K562 (cell line): ENCODE measurements around the gene FGGY. TPM values are rescaled to one million over a fixed set of nuclear protein-coding genes. Genes with fewer than 3 reads are reported as not detected.

Experiments used
- NBN ChIP-seq: fragments of 450-650 bp; IDR thresholded peaks from 2 replicates; pipeline ENCODE4 v1.6.1; 2016; ENCODE audit warnings: low read depth, mild to moderate bottlenecking
- XRCC4 ChIP-seq: IDR thresholded peaks from one replicate; pipeline ENCODE4 v1.6.1; 2011; ENCODE audit not compliant: insufficient read depth, insufficient read length; ENCODE audit errors: extremely low read depth
- ZBTB8A ChIP-seq: fragments of 450-650 bp; IDR thresholded peaks from 2 replicates; pipeline ENCODE4 v1.6.1; 2018; ENCODE audit warnings: mild to moderate bottlenecking, moderate library complexity; ENCODE audit not compliant: partially characterized antibody
- ZNF445 ChIP-seq: fragments of 250-450 bp; sonication (Bioruptor Pico); IDR thresholded peaks from 2 replicates; pipeline ENCODE4 v1.4.0; 2020; ENCODE audit warnings: low read depth, mild to moderate bottlenecking, moderate library complexity
- ZZZ3 ChIP-seq: fragments of 450-650 bp; IDR thresholded peaks from 2 replicates; pipeline ENCODE4 v1.6.1; 2016; ENCODE audit warnings: antibody characterized with exemption, mild to moderate bottlenecking, moderate library complexity
- polyA plus RNA-seq, 8 experiments: library from polyadenylated mRNA; depleted of rRNA in 4 of 8; stranded (reverse) in 5 of 8; unstranded in 3 of 8; fragments of >200 nt; fragmentation: Nextera tagmentation in 2 of 8; fragmentation: Illumina TruSeq in 1 of 8; extraction: Ambion mirVana in 2 of 8; extraction: Trizol in 1 of 8; gene quantifications; 2 replicates each; pipeline versions ENCODE4 v1.2.1 to v1.2.3, GENCODE V29; 2011 to 2014; ENCODE audit warnings: inconsistent platforms in 1 of 8, missing spikeins in 1 of 8
- total RNA-seq, 7 experiments: library from RNA; depleted of rRNA in 6 of 7; stranded (reverse); fragments of >200 nt in 6 of 7; fragmentation: Illumina TruSeq in 2 of 7; extraction: Trizol in 2 of 7; gene quantifications; 2 replicates each; pipeline versions ENCODE4 v1.2.1 to v1.2.3, GENCODE V29; 2011 to 2021; ENCODE audit warnings: low replicate concordance in 1 of 7
- TF ChIP-seq, protein P1 (sequence below): fragments of 250-450 bp; sonication (Bioruptor Pico); IDR thresholded peaks from 2 replicates; pipeline ENCODE4 v1.5.0; 2021; ENCODE audit warnings: mild to moderate bottlenecking, moderate library complexity
- TF ChIP-seq, protein P2 (sequence below), 2 experiments: fragments of 450-650 bp; IDR thresholded peaks; 2 replicates each; pipeline ENCODE4 v1.6.1; 2016; ENCODE audit warnings: mild to moderate bottlenecking in 2 of 2, borderline replicate concordance in 1 of 2, low read depth in 1 of 2, moderate library complexity in 1 of 2
- TF ChIP-seq, protein P3 (sequence below): fragments of 250-450 bp; sonication (Bioruptor Pico); IDR thresholded peaks from 2 replicates; pipeline ENCODE4 v1.4.0; 2020; ENCODE audit warnings: mild to moderate bottlenecking, moderate library complexity
- TF ChIP-seq, protein P4 (sequence below): sonication (generic); formaldehyde crosslinking; IDR thresholded peaks from 2 replicates; pipeline ENCODE4 v1.8.1; 2022; ENCODE audit warnings: missing genetic modification reagents
- TF ChIP-seq, protein P5 (sequence below): IDR thresholded peaks from 3 replicates; pipeline ENCODE4 v1.6.1; 2011; ENCODE audit warnings: borderline replicate concordance, mild to moderate bottlenecking; ENCODE audit not compliant: insufficient read length, insufficient read depth

FGGY gene
- total and polyA plus RNA-seq, 9 of the 15 experiments (the other 6 are each of a cell fraction or from before 2014, with no cell fraction given) = 9.7 to 19.2 (median 12.6) TPM

DNA sequence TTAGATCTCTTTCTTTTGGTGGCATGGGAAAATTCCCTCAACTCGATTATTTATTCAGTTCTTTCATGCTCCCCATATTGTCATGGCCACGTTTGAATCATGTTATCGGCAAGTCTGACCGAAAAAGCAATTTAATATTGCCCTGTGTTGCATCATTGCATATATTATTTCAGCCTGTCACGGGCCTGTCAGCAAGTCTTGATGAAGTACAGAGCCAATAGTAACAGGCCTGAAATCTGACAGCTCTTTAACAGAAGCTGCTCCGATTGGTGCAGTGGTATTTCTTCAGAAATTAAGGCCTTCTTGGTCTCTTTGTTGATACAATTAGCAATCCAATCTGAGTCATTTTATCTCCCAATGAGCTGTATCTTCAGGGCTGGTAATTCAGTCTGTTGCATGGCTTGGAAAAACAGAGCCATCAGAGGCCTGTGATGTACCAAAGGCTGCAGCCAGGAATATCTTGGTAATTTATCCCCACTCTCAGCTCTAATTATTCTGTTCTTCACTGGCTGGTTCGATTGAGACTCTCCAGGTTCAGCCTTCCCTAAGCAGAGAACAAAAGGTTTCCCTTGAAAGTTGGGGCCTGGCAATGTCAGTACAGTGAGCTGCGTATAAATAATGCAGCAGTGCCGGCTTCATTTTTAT lies 149.5 kb downstream of the FGGY start (continued):
- no peak for TF ChIP-seq ZBTB8A
- TF ChIP-seq ZZZ3 = no peak
- TF ChIP-seq, protein P1, sequence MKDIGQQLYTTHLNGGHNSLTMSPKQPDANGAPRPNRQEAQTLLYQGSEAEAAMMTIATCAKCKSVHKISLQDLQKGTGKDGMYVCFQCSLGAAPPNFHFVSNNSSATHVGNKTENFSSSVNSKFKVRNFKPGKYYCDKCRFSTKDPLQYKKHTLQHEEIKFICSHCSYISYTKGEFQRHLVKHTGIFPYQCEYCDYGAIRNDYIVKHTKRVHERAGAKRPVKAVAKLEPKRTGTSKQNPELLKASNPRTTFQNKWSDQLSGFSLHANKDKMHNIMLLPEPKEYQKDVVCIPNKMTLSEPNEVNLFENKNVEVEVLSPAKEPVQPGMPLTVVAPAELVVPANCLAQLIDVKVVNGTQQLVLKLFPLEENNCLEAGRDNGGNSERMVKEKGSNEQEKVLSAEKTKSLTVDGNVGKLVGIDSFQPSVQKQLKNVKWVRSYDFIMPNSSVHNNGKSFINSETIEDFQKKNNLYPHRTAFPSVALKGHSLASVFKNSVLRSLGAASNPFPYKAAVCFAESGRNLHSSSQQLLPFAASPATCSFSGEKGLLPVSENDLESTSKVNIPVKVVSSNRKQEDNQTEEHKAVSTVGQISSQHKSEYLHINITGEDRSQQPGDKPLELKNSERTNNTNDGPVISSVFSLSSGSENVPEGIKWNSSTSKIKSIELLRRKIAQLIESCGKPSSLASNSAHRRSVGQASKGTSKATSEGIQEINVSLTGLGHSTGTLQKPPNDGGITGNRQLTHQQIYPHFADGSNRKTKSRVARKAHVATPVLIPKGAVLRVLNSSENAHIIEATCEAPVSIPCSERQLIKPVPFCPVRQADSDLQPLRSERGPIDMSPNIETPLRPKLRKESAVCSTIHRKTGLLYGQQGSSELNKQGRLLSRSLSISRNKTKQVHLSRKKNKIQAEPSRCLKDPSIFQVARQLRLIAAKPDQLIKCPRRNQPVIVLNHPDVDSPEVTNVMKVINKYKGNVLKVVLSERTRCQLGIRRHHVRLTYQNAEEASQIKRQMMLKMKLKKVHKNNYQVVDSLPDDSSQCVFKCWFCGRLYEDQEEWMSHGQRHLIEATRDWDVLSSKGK (CRISPR knock-in tag) = no peak
- TF ChIP-seq ZNF445 (CRISPR knock-in tag) = no peak
- TF ChIP-seq, protein P2, sequence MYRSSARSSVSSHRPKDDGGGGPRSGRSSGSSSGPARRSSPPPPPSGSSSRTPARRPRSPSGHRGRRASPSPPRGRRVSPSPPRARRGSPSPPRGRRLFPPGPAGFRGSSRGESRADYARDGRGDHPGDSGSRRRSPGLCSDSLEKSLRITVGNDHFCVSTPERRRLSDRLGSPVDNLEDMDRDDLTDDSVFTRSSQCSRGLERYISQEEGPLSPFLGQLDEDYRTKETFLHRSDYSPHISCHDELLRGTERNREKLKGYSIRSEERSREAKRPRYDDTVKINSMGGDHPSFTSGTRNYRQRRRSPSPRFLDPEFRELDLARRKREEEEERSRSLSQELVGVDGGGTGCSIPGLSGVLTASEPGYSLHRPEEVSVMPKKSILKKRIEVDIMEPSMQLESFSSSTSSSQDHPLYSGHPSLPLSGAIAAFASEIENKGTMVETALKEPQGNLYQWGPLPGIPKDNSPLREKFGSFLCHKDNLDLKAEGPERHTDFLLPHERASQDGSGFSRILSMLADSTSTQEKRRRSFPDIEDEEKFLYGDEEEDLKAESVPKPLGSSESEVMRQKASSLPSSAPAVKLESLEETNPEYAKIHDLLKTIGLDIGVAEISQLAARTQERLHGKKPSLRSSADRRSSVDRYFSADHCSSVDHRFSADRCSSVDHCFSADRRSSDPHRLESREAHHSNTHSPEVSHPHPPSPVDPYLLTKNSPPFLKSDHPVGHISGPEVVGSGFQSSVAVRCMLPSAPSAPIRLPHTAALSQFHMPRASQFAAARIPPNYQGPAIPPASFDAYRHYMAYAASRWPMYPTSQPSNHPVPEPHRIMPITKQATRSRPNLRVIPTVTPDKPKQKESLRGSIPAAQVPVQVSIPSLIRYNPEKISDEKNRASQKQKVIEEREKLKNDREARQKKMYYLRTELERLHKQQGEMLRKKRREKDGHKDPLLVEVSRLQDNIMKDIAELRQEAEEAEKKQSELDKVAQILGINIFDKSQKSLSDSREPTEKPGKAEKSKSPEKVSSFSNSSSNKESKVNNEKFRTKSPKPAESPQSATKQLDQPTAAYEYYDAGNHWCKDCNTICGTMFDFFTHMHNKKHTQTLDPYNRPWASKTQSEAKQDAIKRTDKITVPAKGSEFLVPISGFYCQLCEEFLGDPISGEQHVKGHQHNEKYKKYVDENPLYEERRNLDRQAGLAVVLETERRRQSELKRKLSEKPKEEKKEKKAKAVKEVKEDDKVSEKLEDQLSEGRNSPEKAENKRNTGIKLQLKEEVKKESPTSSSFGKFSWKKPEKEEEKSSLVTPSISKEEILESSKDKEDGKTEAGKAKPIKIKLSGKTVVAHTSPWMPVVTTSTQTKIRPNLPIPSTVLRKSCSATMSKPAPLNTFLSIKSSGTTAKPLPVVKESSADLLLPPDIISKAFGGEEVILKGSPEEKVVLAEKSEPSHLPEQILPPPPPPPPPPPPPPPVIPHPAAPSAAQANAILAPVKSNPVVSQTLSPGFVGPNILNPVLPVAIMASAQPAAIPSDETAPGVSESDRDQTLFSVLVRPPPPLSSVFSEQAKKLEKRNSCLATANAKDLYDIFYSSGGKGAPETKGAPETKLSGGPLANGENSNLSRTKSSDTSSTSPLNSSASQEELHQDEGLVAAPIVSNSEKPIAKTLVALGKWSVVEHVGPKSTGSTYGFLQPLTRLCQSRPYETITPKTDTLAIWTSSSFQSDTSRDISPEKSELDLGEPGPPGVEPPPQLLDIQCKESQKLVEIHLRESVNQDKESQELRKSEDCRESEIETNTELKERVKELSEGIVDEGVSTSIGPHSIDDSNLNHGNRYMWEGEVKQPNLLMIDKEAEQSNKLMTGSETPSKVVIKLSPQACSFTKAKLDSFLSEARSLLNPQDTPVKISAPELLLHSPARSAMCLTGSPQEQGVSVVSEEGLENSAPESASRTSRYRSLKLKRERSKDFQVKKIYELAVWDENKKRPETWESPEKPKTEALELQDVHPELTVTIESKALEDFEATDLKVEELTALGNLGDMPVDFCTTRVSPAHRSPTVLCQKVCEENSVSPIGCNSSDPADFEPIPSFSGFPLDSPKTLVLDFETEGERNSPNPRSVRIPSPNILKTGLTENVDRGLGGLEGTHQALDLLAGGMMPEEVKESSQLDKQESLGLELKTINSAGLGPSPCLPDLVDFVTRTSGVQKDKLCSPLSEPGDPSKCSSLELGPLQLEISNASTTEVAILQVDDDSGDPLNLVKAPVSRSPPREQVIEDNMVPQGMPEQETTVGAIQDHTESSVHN (IDR thresholded peaks at IDR 0.05; ENCODE audit: borderline replicate concordance in 1 of 2, low read depth in 1 of 2) = peak in 1 of 2 experiments; percentile 80; a peak in 1 of 4 replicates
- TF ChIP-seq NBN = peak; percentile 34; the same call in 1 of the 2 replicates
- no peak for TF ChIP-seq XRCC4
- TF ChIP-seq, protein P3, sequence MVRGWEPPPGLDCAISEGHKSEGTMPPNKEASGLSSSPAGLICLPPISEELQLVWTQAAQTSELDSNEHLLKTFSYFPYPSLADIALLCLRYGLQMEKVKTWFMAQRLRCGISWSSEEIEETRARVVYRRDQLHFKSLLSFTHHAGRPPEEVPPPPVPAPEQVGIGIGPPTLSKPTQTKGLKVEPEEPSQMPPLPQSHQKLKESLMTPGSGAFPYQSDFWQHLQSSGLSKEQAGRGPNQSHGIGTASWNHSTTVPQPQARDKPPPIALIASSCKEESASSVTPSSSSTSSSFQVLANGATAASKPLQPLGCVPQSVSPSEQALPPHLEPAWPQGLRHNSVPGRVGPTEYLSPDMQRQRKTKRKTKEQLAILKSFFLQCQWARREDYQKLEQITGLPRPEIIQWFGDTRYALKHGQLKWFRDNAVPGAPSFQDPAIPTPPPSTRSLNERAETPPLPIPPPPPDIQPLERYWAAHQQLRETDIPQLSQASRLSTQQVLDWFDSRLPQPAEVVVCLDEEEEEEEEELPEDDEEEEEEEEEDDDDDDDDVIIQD (CRISPR knock-in tag) = no peak
- TF ChIP-seq, protein P4, sequence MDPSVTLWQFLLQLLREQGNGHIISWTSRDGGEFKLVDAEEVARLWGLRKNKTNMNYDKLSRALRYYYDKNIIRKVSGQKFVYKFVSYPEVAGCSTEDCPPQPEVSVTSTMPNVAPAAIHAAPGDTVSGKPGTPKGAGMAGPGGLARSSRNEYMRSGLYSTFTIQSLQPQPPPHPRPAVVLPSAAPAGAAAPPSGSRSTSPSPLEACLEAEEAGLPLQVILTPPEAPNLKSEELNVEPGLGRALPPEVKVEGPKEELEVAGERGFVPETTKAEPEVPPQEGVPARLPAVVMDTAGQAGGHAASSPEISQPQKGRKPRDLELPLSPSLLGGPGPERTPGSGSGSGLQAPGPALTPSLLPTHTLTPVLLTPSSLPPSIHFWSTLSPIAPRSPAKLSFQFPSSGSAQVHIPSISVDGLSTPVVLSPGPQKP (CRISPR knock-in tag) = no peak
- TF ChIP-seq, protein P5, sequence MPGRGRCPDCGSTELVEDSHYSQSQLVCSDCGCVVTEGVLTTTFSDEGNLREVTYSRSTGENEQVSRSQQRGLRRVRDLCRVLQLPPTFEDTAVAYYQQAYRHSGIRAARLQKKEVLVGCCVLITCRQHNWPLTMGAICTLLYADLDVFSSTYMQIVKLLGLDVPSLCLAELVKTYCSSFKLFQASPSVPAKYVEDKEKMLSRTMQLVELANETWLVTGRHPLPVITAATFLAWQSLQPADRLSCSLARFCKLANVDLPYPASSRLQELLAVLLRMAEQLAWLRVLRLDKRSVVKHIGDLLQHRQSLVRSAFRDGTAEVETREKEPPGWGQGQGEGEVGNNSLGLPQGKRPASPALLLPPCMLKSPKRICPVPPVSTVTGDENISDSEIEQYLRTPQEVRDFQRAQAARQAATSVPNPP = no peak
